Astrocyte of the cerebellum (primary cell): ENCODE data around the gene PPP4R1.
A peak's percentile ranks its signal among the peaks of the same experiment; 100 is the strongest.

Source experiments
- DNase-seq: peaks from one replicate; pipeline ENCODE4 v3.0.0-alpha.2; 2011; ENCODE audit warnings: low read depth
- H3K4me3 ChIP-seq: 2 replicates; pipeline ENCODE4 v1.5.1; 2011; ENCODE audit warnings: mild to moderate bottlenecking, low read depth, low read length, moderate library complexity
- in situ Hi-C: cut with HindIII; loops from 2 replicates; pipeline ENCODE4 v1.10.0; 2017; ENCODE audit warnings: low sequenced_read_pairs
- TF ChIP-seq, protein P1 (sequence below): IDR thresholded peaks from 2 replicates; pipeline ENCODE4 v1.5.1; 2012; ENCODE audit warnings: low read length, low read depth, moderate library complexity, mild to moderate bottlenecking; ENCODE audit errors: missing control alignments

The PPP4R1 gene

GRCh38 chr18:9629709-9630108 lies 15.3 kb upstream of the PPP4R1 start:
- no peak for DNase-seq
- no peak overlapping the region for H3K4me3 ChIP-seq
- TF ChIP-seq, protein P1, sequence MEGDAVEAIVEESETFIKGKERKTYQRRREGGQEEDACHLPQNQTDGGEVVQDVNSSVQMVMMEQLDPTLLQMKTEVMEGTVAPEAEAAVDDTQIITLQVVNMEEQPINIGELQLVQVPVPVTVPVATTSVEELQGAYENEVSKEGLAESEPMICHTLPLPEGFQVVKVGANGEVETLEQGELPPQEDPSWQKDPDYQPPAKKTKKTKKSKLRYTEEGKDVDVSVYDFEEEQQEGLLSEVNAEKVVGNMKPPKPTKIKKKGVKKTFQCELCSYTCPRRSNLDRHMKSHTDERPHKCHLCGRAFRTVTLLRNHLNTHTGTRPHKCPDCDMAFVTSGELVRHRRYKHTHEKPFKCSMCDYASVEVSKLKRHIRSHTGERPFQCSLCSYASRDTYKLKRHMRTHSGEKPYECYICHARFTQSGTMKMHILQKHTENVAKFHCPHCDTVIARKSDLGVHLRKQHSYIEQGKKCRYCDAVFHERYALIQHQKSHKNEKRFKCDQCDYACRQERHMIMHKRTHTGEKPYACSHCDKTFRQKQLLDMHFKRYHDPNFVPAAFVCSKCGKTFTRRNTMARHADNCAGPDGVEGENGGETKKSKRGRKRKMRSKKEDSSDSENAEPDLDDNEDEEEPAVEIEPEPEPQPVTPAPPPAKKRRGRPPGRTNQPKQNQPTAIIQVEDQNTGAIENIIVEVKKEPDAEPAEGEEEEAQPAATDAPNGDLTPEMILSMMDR = no peak
- in situ Hi-C loops = no loop called here

- in situ Hi-C loops = no loop called here
- no peak for DNase-seq
- no peak overlapping the region for H3K4me3 ChIP-seq
- TF ChIP-seq, protein P1 = no peak
Measured at GRCh38 chr18:9628984-9629383, 14.6 kb upstream of the PPP4R1 start.

GRCh38 chr18:9627642-9628041 lies 13.3 kb upstream of the PPP4R1 start:
- TF ChIP-seq, protein P1 = no peak
- no peak overlapping the region for H3K4me3 ChIP-seq
- no peak for DNase-seq
- in situ Hi-C loops = no loop called here

- DNase-seq = no peak
Measured at GRCh38 chr18:9619990-9620389, 5.6 kb upstream of the PPP4R1 start.

DNA sequence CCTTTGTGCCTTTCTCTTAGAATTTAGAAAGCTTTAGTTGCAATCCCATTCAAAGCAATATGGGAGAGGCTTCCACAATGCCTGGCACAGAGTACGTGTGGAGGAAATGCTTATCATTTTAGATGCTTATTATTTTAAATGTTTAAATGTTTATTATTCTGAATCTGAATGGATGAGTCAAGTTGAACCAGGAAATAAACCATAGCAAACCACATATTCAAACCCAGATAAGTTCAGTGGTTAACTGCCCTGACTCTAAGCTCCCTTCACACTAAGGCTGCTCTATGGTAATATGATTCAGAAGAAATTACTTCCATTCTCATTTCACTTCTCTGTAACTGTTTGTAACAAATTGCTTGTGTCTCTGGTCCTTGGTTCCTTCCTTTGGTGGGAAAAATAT lies 5.2 kb upstream of the PPP4R1 start:
- H3K4me3 ChIP-seq = no peak overlapping the region
- in situ Hi-C loops = loop anchor here (5.0 kb wide), 1 partner anchor 43 kb away; no protein-coding TSS in a partner anchor
- peak; percentile 51 for DNase-seq
- TF ChIP-seq, protein P1 = no peak

More at GRCh38 chr18:9619990-9620389, 5.6 kb upstream of the PPP4R1 start:
- in situ Hi-C loops = loop anchor here (5.0 kb wide), 1 partner anchor 42 kb away; no protein-coding TSS in a partner anchor
- TF ChIP-seq, protein P1 = no peak
- no peak overlapping the region for H3K4me3 ChIP-seq

DNA sequence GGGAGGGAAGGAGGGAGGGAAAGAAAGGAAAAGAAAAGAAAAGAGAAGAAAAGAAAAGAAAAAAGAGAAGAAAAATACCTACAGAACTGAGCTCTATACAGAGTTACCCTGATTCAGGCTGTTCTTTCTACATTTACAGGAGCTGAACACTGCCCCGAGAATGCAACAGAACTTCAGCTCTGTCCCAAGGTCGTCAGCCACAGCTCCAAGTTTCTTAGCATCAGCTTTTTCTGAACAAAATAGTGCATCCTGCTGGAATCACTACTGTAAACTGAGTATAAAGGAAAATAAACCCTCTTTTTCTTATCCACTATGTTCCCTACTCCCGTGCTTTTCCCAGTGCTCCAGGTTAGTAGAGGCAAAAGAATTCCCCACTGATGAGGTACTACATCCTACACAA lies 4.7 kb upstream of the PPP4R1 start:
- TF ChIP-seq, protein P1 = no peak
- DNase-seq = no peak
- in situ Hi-C loops = loop anchor here (5.0 kb wide), 1 partner anchor 43 kb away; no protein-coding TSS in a partner anchor
- H3K4me3 ChIP-seq = no peak overlapping the region
